HepG2 (cell line): Measurements from ENCODE around the gene CCDC106. TPM values are rescaled to one million over a fixed set of nuclear protein-coding genes. Genes with fewer than 3 reads are reported as not detected.

ENCODE experiments used
- CTCF ChIP-seq: sonication (generic); formaldehyde crosslinking; IDR thresholded peaks from 2 replicates; pipeline ENCODE4 v1.5.0; 2020; ENCODE audit warnings: mild to moderate bottlenecking, missing genetic modification reagents, moderate library complexity
- EED ChIP-seq: sonication (generic); formaldehyde crosslinking; IDR thresholded peaks from 2 replicates; pipeline ENCODE4 v1.5.0; 2020; ENCODE audit warnings: mild to moderate bottlenecking, missing genetic modification reagents
- GTF2F1 ChIP-seq: fragments of 150-350 bp; IDR thresholded peaks from 2 replicates; pipeline ENCODE4 v1.6.1; 2014; ENCODE audit warnings: low read length
- KAT7 ChIP-seq: IDR thresholded peaks from 2 replicates; pipeline ENCODE4 v1.6.1; 2018; ENCODE audit warnings: borderline replicate concordance, missing compliant biosample characterization
- MAX ChIP-seq: IDR thresholded peaks from 2 replicates; pipeline ENCODE4 v1.6.1; 2012; ENCODE audit warnings: inconsistent platforms
- NFIC ChIP-seq: IDR thresholded peaks from 2 replicates; pipeline ENCODE4 v1.6.1; 2012; ENCODE audit warnings: mild to moderate bottlenecking, low read length, inconsistent platforms
- PCBP2 ChIP-seq: fragments of 200-400 bp; formaldehyde crosslinking; optimal IDR thresholded peaks from 2 replicates; pipeline ENCODE3; 2018; ENCODE audit warnings: low read length, low read depth; ENCODE audit not compliant: poor library complexity, severe bottlenecking
- PHF8 ChIP-seq: sonication (generic); formaldehyde crosslinking; IDR thresholded peaks from 2 replicates; pipeline ENCODE4 v1.5.0; 2020; ENCODE audit warnings: missing genetic modification reagents
- SP5 ChIP-seq: IDR thresholded peaks from 2 replicates; pipeline ENCODE4 v1.6.1; 2016; ENCODE audit warnings: low read depth, borderline replicate concordance
- ZFY ChIP-seq: sonication (generic); formaldehyde crosslinking; IDR thresholded peaks from 2 replicates; pipeline ENCODE4 v1.4.0; 2020; ENCODE audit warnings: missing genetic modification reagents
- ZNF770 ChIP-seq: sonication (generic); formaldehyde crosslinking; IDR thresholded peaks from 2 replicates; pipeline ENCODE4 v1.5.0; 2020; ENCODE audit warnings: mild to moderate bottlenecking, missing genetic modification reagents
- polyA plus RNA-seq, 8 experiments: library from polyadenylated mRNA; depleted of rRNA in 3 of 8; stranded (reverse) in 7 of 8; unstranded in 1 of 8; fragments of >200 nt; fragmentation: Illumina TruSeq in 4 of 8; extraction: Trizol in 4 of 8; gene quantifications; 2 replicates each; pipeline versions ENCODE4 v1.2.1 to v1.2.3, GENCODE V29; 2011 to 2016; ENCODE audit warnings: low read depth in 4 of 8, missing spikeins in 1 of 8, mixed read lengths in 1 of 8; ENCODE audit not compliant: insufficient read depth in 1 of 8
- total RNA-seq, 5 experiments: library from RNA; depleted of rRNA; stranded (reverse); fragments of >200 nt; fragmentation: Illumina TruSeq; extraction: Trizol; gene quantifications; 2 replicates each; pipeline ENCODE4 v1.2.3, GENCODE V29; 2016; ENCODE audit warnings: low read depth in 1 of 5
- TF ChIP-seq, protein P1 (sequence below): sonication (generic); formaldehyde crosslinking; IDR thresholded peaks from 2 replicates; pipeline ENCODE4 v1.4.0; 2020; ENCODE audit warnings: mild to moderate bottlenecking, missing genetic modification reagents
- TF ChIP-seq, protein P2 (sequence below): sonication (generic); formaldehyde crosslinking; IDR thresholded peaks from 2 replicates; pipeline ENCODE4 v1.4.0; 2020; ENCODE audit warnings: missing genetic modification reagents, mild to moderate bottlenecking, borderline replicate concordance

The CCDC106 gene
- total and polyA plus RNA-seq, 2 of the 13 experiments (the other 11 are each of a cell fraction or from before 2014, with no cell fraction given), result 4.7 to 8.8 TPM

DNA sequence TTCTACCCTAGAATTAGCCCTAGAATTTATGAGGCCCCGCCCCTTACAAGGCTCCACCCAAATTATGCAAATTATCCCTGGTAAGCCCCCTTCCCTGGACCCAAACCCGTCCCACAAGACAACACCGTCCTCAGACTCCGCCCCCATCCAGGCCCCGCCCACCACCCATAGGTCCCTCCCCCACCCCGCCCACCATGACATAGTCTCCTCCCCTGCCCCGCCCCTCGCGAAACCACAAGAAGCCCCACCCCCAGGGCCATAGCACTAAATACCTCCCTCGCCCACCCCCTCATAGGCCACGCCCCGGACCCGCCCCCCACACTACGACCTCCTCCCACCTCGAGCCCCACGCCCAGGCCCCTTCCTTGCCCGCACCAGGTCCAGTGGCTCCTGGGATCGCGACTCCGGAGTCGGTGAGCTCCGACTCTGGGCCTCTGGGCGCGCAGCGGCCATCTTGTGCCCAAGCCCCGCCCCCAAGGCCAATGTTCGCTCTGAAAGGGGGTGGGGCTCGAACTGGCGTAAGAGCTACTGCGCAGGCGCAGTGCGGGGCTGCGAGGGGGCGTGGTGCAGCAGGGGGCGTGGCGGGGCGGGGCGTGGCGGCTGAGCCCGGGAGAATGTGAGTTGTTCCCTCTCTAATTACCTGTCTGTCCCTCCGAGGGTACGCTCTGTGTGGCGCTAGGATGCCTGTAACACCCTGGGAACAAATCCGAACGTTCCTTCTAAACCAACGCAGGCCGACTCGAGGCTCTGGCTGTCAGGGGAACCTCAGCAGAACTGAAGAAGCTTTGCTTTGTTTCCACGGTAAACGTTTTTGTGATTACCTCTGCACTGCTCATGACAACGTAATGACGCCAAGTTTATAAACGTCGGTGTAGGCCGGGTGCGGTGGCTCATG, 23.7 kb upstream of the CCDC106 start, which contains the start of gene ZNF784 (continued):
- TF ChIP-seq KAT7 (CRISPR knock-in tag) (no peak), PCBP2 (no peak), MAX (peak; percentile 39; the same call in 1 of the 2 replicates), GTF2F1 (no peak), PHF8 (CRISPR knock-in tag) (peak; percentile 69), NFIC (no peak), ZNF770 (CRISPR knock-in tag) (peak; percentile 89; the same call in 1 of the 2 replicates), SP5 (CRISPR knock-in tag) (peak; percentile 60; the same call in 1 of the 2 replicates), EED (peak; percentile 36; the same call in 1 of the 2 replicates), CTCF (CRISPR knock-in tag) (peak; percentile 22; the same call in 1 of the 2 replicates), ZFY (CRISPR knock-in tag) (peak; percentile 65)
- TF ChIP-seq, protein P1, sequence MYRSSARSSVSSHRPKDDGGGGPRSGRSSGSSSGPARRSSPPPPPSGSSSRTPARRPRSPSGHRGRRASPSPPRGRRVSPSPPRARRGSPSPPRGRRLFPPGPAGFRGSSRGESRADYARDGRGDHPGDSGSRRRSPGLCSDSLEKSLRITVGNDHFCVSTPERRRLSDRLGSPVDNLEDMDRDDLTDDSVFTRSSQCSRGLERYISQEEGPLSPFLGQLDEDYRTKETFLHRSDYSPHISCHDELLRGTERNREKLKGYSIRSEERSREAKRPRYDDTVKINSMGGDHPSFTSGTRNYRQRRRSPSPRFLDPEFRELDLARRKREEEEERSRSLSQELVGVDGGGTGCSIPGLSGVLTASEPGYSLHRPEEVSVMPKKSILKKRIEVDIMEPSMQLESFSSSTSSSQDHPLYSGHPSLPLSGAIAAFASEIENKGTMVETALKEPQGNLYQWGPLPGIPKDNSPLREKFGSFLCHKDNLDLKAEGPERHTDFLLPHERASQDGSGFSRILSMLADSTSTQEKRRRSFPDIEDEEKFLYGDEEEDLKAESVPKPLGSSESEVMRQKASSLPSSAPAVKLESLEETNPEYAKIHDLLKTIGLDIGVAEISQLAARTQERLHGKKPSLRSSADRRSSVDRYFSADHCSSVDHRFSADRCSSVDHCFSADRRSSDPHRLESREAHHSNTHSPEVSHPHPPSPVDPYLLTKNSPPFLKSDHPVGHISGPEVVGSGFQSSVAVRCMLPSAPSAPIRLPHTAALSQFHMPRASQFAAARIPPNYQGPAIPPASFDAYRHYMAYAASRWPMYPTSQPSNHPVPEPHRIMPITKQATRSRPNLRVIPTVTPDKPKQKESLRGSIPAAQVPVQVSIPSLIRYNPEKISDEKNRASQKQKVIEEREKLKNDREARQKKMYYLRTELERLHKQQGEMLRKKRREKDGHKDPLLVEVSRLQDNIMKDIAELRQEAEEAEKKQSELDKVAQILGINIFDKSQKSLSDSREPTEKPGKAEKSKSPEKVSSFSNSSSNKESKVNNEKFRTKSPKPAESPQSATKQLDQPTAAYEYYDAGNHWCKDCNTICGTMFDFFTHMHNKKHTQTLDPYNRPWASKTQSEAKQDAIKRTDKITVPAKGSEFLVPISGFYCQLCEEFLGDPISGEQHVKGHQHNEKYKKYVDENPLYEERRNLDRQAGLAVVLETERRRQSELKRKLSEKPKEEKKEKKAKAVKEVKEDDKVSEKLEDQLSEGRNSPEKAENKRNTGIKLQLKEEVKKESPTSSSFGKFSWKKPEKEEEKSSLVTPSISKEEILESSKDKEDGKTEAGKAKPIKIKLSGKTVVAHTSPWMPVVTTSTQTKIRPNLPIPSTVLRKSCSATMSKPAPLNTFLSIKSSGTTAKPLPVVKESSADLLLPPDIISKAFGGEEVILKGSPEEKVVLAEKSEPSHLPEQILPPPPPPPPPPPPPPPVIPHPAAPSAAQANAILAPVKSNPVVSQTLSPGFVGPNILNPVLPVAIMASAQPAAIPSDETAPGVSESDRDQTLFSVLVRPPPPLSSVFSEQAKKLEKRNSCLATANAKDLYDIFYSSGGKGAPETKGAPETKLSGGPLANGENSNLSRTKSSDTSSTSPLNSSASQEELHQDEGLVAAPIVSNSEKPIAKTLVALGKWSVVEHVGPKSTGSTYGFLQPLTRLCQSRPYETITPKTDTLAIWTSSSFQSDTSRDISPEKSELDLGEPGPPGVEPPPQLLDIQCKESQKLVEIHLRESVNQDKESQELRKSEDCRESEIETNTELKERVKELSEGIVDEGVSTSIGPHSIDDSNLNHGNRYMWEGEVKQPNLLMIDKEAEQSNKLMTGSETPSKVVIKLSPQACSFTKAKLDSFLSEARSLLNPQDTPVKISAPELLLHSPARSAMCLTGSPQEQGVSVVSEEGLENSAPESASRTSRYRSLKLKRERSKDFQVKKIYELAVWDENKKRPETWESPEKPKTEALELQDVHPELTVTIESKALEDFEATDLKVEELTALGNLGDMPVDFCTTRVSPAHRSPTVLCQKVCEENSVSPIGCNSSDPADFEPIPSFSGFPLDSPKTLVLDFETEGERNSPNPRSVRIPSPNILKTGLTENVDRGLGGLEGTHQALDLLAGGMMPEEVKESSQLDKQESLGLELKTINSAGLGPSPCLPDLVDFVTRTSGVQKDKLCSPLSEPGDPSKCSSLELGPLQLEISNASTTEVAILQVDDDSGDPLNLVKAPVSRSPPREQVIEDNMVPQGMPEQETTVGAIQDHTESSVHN (CRISPR knock-in tag), result 0 out of 2 replicates have a peak, but pooled peaks have one; percentile 25
- TF ChIP-seq, protein P2, sequence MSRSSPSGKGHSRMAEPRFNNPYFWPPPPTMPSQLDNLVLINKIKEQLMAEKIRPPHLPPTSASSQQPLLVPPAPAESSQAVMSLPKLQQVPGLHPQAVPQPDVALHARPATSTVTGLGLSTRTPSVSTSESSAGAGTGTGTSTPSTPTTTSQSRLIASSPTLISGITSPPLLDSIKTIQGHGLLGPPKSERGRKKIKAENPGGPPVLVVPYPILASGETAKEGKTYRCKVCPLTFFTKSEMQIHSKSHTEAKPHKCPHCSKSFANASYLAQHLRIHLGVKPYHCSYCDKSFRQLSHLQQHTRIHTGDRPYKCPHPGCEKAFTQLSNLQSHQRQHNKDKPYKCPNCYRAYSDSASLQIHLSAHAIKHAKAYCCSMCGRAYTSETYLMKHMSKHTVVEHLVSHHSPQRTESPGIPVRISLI (CRISPR knock-in tag), result peak; percentile 11; the same call in 1 of the 2 replicates
